IMR-90 (cell line): Measurements from ENCODE around the gene ASPA. TPM values are rescaled to one million over a fixed set of nuclear protein-coding genes. Genes with fewer than 3 reads are reported as not detected.

Experiments used
- ATAC-seq: fragments of 200-7000 bp; cut with Tn5 transposase; 2 replicates; pipeline ENCODE4 v1.9.1; 2020; ENCODE audit warnings: low read depth, mild to moderate bottlenecking, moderate library complexity
- BruUV-seq: library from RNA; stranded (reverse); fragments of 400-500 nt; replicated peaks from 2 replicates; lab custom pipeline; 2021; lab: Mats Ljungman, UMichigan
- CTCF ChIA-PET: fragments of 300-600 bp; formaldehyde crosslinking; extraction: SDS; loops from one replicate; lab custom pipeline; 2021; ENCODE audit warnings: antibody characterized with exemption; lab: Yijun Ruan, JAX
- POLR2A ChIA-PET: fragments of 300-600 bp; sonication (Branson Sonifier 250); formaldehyde crosslinking; loops from one replicate; lab custom pipeline; 2022; ENCODE audit warnings: antibody characterized with exemption; ENCODE audit not compliant: unreplicated experiment; lab: Charles Lee
- DNase-seq: peaks from one replicate; pipeline ENCODE4 v3.0.0; 2013
- H2AFZ ChIP-seq: replicated peaks from 2 replicates; pipeline ENCODE3; 2013; ENCODE audit warnings: low read length, mild to moderate bottlenecking; ENCODE audit not compliant: poor library complexity
- H2AK5ac ChIP-seq: 2 replicates; pipeline ENCODE4 v1.6.1; 2013; ENCODE audit warnings: low read depth, low read length, inconsistent platforms
- H2AK9ac ChIP-seq: replicated peaks from 2 replicates; pipeline ENCODE3; 2013; ENCODE audit warnings: mild to moderate bottlenecking, low read depth, low read length, moderate library complexity; ENCODE audit not compliant: poor library complexity
- H2BK120ac ChIP-seq: 2 replicates; pipeline ENCODE4 v1.6.1; 2013; ENCODE audit warnings: low read depth, low read length, inconsistent platforms
- H2BK15ac ChIP-seq: 3 replicates; pipeline ENCODE4 v1.6.1; 2013; ENCODE audit warnings: low read depth, low read length, inconsistent platforms
- H2BK20ac ChIP-seq: 2 replicates; pipeline ENCODE4 v1.6.1; 2013; ENCODE audit warnings: low read depth, mild to moderate bottlenecking, inconsistent platforms, low read length, moderate library complexity
- H2BK5ac ChIP-seq: 2 replicates; pipeline ENCODE4 v1.6.1; 2013; ENCODE audit warnings: mild to moderate bottlenecking, low read depth, low read length, inconsistent platforms; ENCODE audit not compliant: poor library complexity, severe bottlenecking
- H3K14ac ChIP-seq: replicated peaks from 2 replicates; pipeline ENCODE4 v1.6.1; 2013; ENCODE audit warnings: low read depth, low read length, inconsistent platforms
- H3K18ac ChIP-seq: 2 replicates; pipeline ENCODE4 v1.6.1; 2013; ENCODE audit warnings: low read depth, low read length, control low read depth
- H3K23ac ChIP-seq: 2 replicates; pipeline ENCODE4 v1.6.1; 2013; ENCODE audit warnings: low read depth, low read length, inconsistent platforms
- H3K27ac ChIP-seq: 2 replicates; pipeline ENCODE4 v1.5.1; 2013; ENCODE audit warnings: mild to moderate bottlenecking, control low read depth, low read length; ENCODE audit not compliant: insufficient read depth
- H3K27me3 ChIP-seq: 2 replicates; pipeline ENCODE4 v1.6.1; 2013; ENCODE audit warnings: low read length; ENCODE audit not compliant: control insufficient read depth, insufficient read depth
- H3K36me3 ChIP-seq: 2 replicates; pipeline ENCODE4 v1.6.1; 2013; ENCODE audit warnings: low read length, mixed read lengths; ENCODE audit not compliant: control insufficient read depth, insufficient read depth
- H3K4ac ChIP-seq: 2 replicates; pipeline ENCODE4 v1.6.1; 2013; ENCODE audit warnings: low read depth, low read length, inconsistent platforms
- H3K4me1 ChIP-seq: 2 replicates; pipeline ENCODE4 v1.6.1; 2013; ENCODE audit warnings: low read length, mixed read lengths; ENCODE audit not compliant: control insufficient read depth, insufficient read depth
- H3K4me2 ChIP-seq: 2 replicates; pipeline ENCODE4 v1.6.1; 2013; ENCODE audit warnings: low read depth, mild to moderate bottlenecking, control low read depth, low read length, moderate library complexity
- H3K4me3 ChIP-seq: 2 replicates; pipeline ENCODE4 v1.5.1; 2013; ENCODE audit warnings: low read depth, mild to moderate bottlenecking, control low read depth, low read length, moderate library complexity; ENCODE audit not compliant: insufficient read depth
- H3K56ac ChIP-seq: 2 replicates; pipeline ENCODE4 v1.6.1; 2013; ENCODE audit warnings: low read length, inconsistent platforms; ENCODE audit not compliant: insufficient read depth; ENCODE audit errors: extremely low read depth
- H3K79me1 ChIP-seq, 2 experiments: 2 replicates each; pipeline ENCODE4 v1.6.1; 2013; ENCODE audit warnings: low read length in 2 of 2, inconsistent platforms in 1 of 2, low read depth in 1 of 2
- H3K9ac ChIP-seq: 2 replicates; pipeline ENCODE4 v1.6.1; 2013; ENCODE audit warnings: low read depth, low read length, control low read depth
- H3K9me1 ChIP-seq: 2 replicates; pipeline ENCODE4 v1.6.1; 2013; ENCODE audit warnings: low read length, inconsistent platforms; ENCODE audit not compliant: insufficient read depth
- H3K9me3 ChIP-seq: 2 replicates; pipeline ENCODE4 v1.6.1; 2013; ENCODE audit warnings: low read length; ENCODE audit not compliant: control insufficient read depth, insufficient read depth
- H4K20me1 ChIP-seq: 2 replicates; pipeline ENCODE4 v1.6.1; 2013; ENCODE audit warnings: low read length, inconsistent platforms; ENCODE audit not compliant: insufficient read depth
- H4K5ac ChIP-seq: 2 replicates; pipeline ENCODE4 v1.6.1; 2013; ENCODE audit warnings: mild to moderate bottlenecking, low read depth, low read length, control low read depth
- H4K8ac ChIP-seq, 2 experiments: 2 replicates each; pipeline ENCODE4 v1.6.1; 2013; ENCODE audit warnings: low read depth in 2 of 2, low read length in 2 of 2, control low read depth in 1 of 2, inconsistent platforms in 1 of 2
- H4K91ac ChIP-seq: 2 replicates; pipeline ENCODE4 v1.6.1; 2013; ENCODE audit warnings: low read depth, low read length, inconsistent platforms; ENCODE audit not compliant: insufficient read depth
- BHLHE40 ChIP-seq: fragments of 150-350 bp; IDR thresholded peaks from 2 replicates; pipeline ENCODE4 v1.6.1; 2016; ENCODE audit warnings: mild to moderate bottlenecking, low read depth, low read length
- CEBPB ChIP-seq: IDR thresholded peaks from 2 replicates; pipeline ENCODE4 v1.6.1; 2012; ENCODE audit warnings: low read depth, low read length, improper control_type of control experiment
- CHD1 ChIP-seq: IDR thresholded peaks from 2 replicates; pipeline ENCODE4 v1.6.1; 2012; ENCODE audit warnings: low read depth, low read length, improper control_type of control experiment
- ELK1 ChIP-seq: fragments of 150-350 bp; IDR thresholded peaks from 2 replicates; pipeline ENCODE4 v1.6.1; 2016; ENCODE audit warnings: low read depth, mild to moderate bottlenecking, low read length, moderate library complexity, borderline replicate concordance
- FOS ChIP-seq: fragments of 150-350 bp; IDR thresholded peaks from 2 replicates; pipeline ENCODE4 v1.6.1; 2016; ENCODE audit warnings: low read depth, low read length
- MAFK ChIP-seq: IDR thresholded peaks from 2 replicates; pipeline ENCODE4 v1.6.1; 2012; ENCODE audit warnings: low read depth, low read length, improper control_type of control experiment
- MAZ ChIP-seq: IDR thresholded peaks from 2 replicates; pipeline ENCODE4 v1.6.1; 2012; ENCODE audit warnings: low read depth, mild to moderate bottlenecking, low read length, improper control_type of control experiment, moderate library complexity, borderline replicate concordance
- MXI1 ChIP-seq: IDR thresholded peaks from 2 replicates; pipeline ENCODE4 v1.6.1; 2012; ENCODE audit warnings: low read depth, mild to moderate bottlenecking, low read length, moderate library complexity, borderline replicate concordance
- NFE2L2 ChIP-seq: fragments of 150-350 bp; IDR thresholded peaks from 2 replicates; pipeline ENCODE4 v1.6.1; 2016; ENCODE audit warnings: low read depth, mild to moderate bottlenecking, low read length
- POLR2A ChIP-seq: IDR thresholded peaks from 2 replicates; pipeline ENCODE4 v1.6.1; 2012; ENCODE audit warnings: mild to moderate bottlenecking, low read depth, low read length
- RAD21 ChIP-seq: IDR thresholded peaks from 2 replicates; pipeline ENCODE4 v1.6.1; 2012; ENCODE audit warnings: low read length, improper control_type of control experiment
- RCOR1 ChIP-seq: IDR thresholded peaks from 2 replicates; pipeline ENCODE4 v1.6.1; 2012; ENCODE audit warnings: mild to moderate bottlenecking, low read length, improper control_type of control experiment; ENCODE audit not compliant: insufficient replicate concordance
- RFX5 ChIP-seq: IDR thresholded peaks from 2 replicates; pipeline ENCODE4 v1.8.0; 2012; ENCODE audit warnings: low read depth, mild to moderate bottlenecking, low read length, moderate library complexity
- SMC3 ChIP-seq: fragments of 150-350 bp; IDR thresholded peaks from 2 replicates; pipeline ENCODE4 v1.6.1; 2016; ENCODE audit warnings: low read depth, mild to moderate bottlenecking, antibody characterized with exemption, low read length, moderate library complexity
- USF2 ChIP-seq: fragments of 150-350 bp; IDR thresholded peaks from 2 replicates; pipeline ENCODE4 v1.6.1; 2017; ENCODE audit warnings: mild to moderate bottlenecking, antibody characterized with exemption, low read length, low read depth
- WGBS, 2 experiments: methylation state at CpG; one replicate each; pipeline versions ENCODE4 v1.1.5 to v1.1.7; 2013; ENCODE audit warnings: missing lambda C conversion rate in 2 of 2; ENCODE audit not compliant: insufficient read length in 1 of 2; ENCODE audit errors: extremely low coverage in 2 of 2; 5-methylcytosine and 5-hydroxymethylcytosine counted together
- dilution Hi-C: fragments of 300-500 bp; cut with HindIII; formaldehyde crosslinking; loops from one replicate; pipeline ENCODE4 v1.14.3; 2018; ENCODE audit warnings: low sequenced_read_pairs; ENCODE audit not compliant: unreplicated experiment
- in situ Hi-C: fragments of 300-500 bp; cut with MboI; formaldehyde crosslinking; loops from 3 replicates; pipeline ENCODE4 v1.14.3; 2019; ENCODE audit warnings: low sequenced_read_pairs, inconsistent platforms, mixed read lengths
- intact Hi-C: fragments of 100-400 bp; cut with micrococcal nuclease; formaldehyde crosslinking; loops from 2 replicates; pipeline ENCODE4 v1.10.0; 2022
- polyA plus RNA-seq, 3 experiments: library from polyadenylated mRNA; depleted of rRNA; stranded (reverse); fragments of >200 nt; gene quantifications; 2 replicates each; pipeline ENCODE4 v1.2.3, GENCODE V29; 2012; ENCODE audit warnings: low replicate concordance in 1 of 3
- total RNA-seq: library from RNA; depleted of rRNA; stranded (reverse); fragments of >200 nt; gene quantifications from 2 replicates; pipeline ENCODE4 v1.2.3, GENCODE V29; 2012
- TF ChIP-seq, protein P1 (sequence below): conservative IDR thresholded peaks from 2 replicates; pipeline ENCODE4 v1.5.1; 2012; ENCODE audit warnings: mild to moderate bottlenecking, low read depth, low read length, improper control_type of control experiment

ASPA gene
- total and polyA plus RNA-seq, 2 of the 4 experiments (the other 2 are of a cell fraction), result 0.02 TPM; not detected in 1

DNA sequence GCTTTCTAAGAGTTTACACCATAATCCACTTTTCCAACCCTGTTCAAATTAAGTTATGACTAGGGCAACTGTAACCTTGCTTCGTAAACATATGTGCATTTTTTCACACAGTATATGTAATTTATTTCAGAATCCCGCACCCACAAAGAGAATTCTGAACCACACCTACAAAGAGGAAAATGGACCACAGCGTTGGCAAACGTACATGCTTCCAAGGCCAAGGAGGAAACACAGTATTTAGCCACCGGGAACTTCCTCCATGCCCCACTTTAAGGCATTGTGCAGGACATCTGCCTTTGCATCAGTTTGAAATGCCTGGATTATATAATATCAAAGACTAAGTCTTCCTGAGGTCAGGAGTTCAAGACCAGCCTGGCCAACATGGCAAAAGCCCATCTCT lies 6.3 kb upstream of the ASPA start:
- dilution Hi-C loops (no loop called here), intact Hi-C loops (no loop called here), in situ Hi-C loops (no loop called here)
- ChIA-PET POLR2A (no interaction called here), CTCF (no interaction called here)
- TF ChIP-seq RCOR1, result no peak
- no peak for TF ChIP-seq MAFK
- TF ChIP-seq RAD21, result no peak
- TF ChIP-seq CEBPB, result no peak
- no peak for TF ChIP-seq USF2
- TF ChIP-seq BHLHE40, result no peak
- TF ChIP-seq CHD1, result no peak
- TF ChIP-seq FOS, result no peak
- no peak for TF ChIP-seq NFE2L2
- TF ChIP-seq SMC3, result no peak
- no peak for TF ChIP-seq MXI1
- no peak for TF ChIP-seq POLR2A
- TF ChIP-seq MAZ, result no peak
- TF ChIP-seq ELK1, result no peak
- TF ChIP-seq, protein P1, sequence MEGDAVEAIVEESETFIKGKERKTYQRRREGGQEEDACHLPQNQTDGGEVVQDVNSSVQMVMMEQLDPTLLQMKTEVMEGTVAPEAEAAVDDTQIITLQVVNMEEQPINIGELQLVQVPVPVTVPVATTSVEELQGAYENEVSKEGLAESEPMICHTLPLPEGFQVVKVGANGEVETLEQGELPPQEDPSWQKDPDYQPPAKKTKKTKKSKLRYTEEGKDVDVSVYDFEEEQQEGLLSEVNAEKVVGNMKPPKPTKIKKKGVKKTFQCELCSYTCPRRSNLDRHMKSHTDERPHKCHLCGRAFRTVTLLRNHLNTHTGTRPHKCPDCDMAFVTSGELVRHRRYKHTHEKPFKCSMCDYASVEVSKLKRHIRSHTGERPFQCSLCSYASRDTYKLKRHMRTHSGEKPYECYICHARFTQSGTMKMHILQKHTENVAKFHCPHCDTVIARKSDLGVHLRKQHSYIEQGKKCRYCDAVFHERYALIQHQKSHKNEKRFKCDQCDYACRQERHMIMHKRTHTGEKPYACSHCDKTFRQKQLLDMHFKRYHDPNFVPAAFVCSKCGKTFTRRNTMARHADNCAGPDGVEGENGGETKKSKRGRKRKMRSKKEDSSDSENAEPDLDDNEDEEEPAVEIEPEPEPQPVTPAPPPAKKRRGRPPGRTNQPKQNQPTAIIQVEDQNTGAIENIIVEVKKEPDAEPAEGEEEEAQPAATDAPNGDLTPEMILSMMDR, result no peak
- no peak for TF ChIP-seq RFX5
- Histone ChIP-seq H2BK120ac (no peak overlapping the region), H4K20me1 (no peaks in the 10 kb centered on the region), H3K4me2 (no peak overlapping the region), H3K9ac (no peak overlapping the region), H2AFZ (no peak overlapping the region), H2BK20ac (no peak overlapping the region), H4K91ac (no peak overlapping the region), H2AK5ac (no peak overlapping the region), H2BK5ac (no peak overlapping the region), H3K9me1 (no peaks in the 10 kb centered on the region), H3K27ac (no peak overlapping the region), H3K56ac (no peak overlapping the region), H3K9me3 (peaks cover 3% of the 10 kb centered on the region; the same call in 1 of the 2 replicates), H3K27me3 (no peaks in the 10 kb centered on the region), H3K23ac (no peak overlapping the region), H4K8ac (no peak overlapping the region), H3K18ac (no peak overlapping the region), H3K4me3 (no peak overlapping the region), H3K14ac (no peak overlapping the region), H3K4ac (no peak overlapping the region), H2AK9ac (no peak overlapping the region), H2BK15ac (no peak overlapping the region), H3K36me3 (no peaks in the 10 kb centered on the region), H4K5ac (no peak overlapping the region), H3K4me1 (no peaks in the 10 kb centered on the region), H3K79me1 (no peaks in the 10 kb centered on the region)
- BruUV-seq, result no TSS peak
- WGBS, 2 experiments, result 80% methylated on average over 1 of the region's 5 CpGs; no CpG with 5 or more reads in 1 of the 2 experiments
- DNase-seq, result no peak
- ATAC-seq, result no peak
